SKM-1 (cell line): Measurements from ENCODE around the gene TMPO.
"Not testable (repeated sequence)": the region's sequence is repeated elsewhere in the genome, so short reads cannot be mapped to it uniquely, and the experiment has no call there.

Experiments
- DNase-seq: peaks from one replicate; lab custom pipeline; 2025; ENCODE audit not compliant: unreplicated experiment; lab: John Stamatoyannopoulos, UW

Gene TMPO

GRCh38 chr12:98511806-98512205 is 3.6 kb upstream of the TMPO start:
- not testable (repeated sequence) for DNase-seq

- DNase-seq, result peak; percentile 7
Measured at GRCh38 chr12:98513379-98514322, 1.7 kb upstream of the TMPO start.

- DNase-seq, result no peak
Measured at GRCh38 chr12:98514982-98515286, 456 bp upstream of the TMPO start.

- peak; percentile 64 for DNase-seq
Measured at GRCh38 chr12:98516111-98516873, 902 bp downstream of the TMPO start.

- no peak for DNase-seq
Measured at GRCh38 chr12:98519257-98519907, 4.0 kb downstream of the TMPO start.

GRCh38 chr12:98530068-98530467 is 14.7 kb downstream of the TMPO start:
- no peak for DNase-seq

GRCh38 chr12:98532687-98533304 is 17.4 kb downstream of the TMPO start:
- DNase-seq, result peak; percentile 25

- DNase-seq, result no peak
Measured at GRCh38 chr12:98533723-98534251, 18.4 kb downstream of the TMPO start.

- DNase-seq, result no peak
Measured at GRCh38 chr12:98538031-98538430, 22.6 kb downstream of the TMPO start.

GRCh38 chr12:98543701-98544100 is 28.3 kb downstream of the TMPO start:
- no peak for DNase-seq

GRCh38 chr12:98544751-98545150 is 29.4 kb downstream of the TMPO start:
- DNase-seq, result no peak

GRCh38 chr12:98549371-98550110 is 34.2 kb downstream of the TMPO start:
- DNase-seq, result no peak

GRCh38 chr12:98551787-98552186 is 36.4 kb downstream of the TMPO start:
- DNase-seq, result no peak

- DNase-seq, result not testable (repeated sequence)
Measured at GRCh38 chr12:98558097-98558496, 42.7 kb downstream of the TMPO start.

- DNase-seq, result no peak
Measured at GRCh38 chr12:98559666-98560065, 44.3 kb downstream of the TMPO start.

- DNase-seq, result no peak
Measured at GRCh38 chr12:98561846-98562245, 46.5 kb downstream of the TMPO start.

GRCh38 chr12:98572010-98572409 is 56.6 kb downstream of the TMPO start:
- DNase-seq, result no peak

GRCh38 chr12:98574110-98574509 is 58.7 kb downstream of the TMPO start:
- no peak for DNase-seq

- no peak for DNase-seq
Measured at GRCh38 chr12:98575013-98575412, 59.6 kb downstream of the TMPO start.

- DNase-seq, result not testable (repeated sequence)
Measured at GRCh38 chr12:98576795-98577194, 61.4 kb downstream of the TMPO start.
